ENCODE data around the gene GCNT1.

The GCNT1 gene

DNA sequence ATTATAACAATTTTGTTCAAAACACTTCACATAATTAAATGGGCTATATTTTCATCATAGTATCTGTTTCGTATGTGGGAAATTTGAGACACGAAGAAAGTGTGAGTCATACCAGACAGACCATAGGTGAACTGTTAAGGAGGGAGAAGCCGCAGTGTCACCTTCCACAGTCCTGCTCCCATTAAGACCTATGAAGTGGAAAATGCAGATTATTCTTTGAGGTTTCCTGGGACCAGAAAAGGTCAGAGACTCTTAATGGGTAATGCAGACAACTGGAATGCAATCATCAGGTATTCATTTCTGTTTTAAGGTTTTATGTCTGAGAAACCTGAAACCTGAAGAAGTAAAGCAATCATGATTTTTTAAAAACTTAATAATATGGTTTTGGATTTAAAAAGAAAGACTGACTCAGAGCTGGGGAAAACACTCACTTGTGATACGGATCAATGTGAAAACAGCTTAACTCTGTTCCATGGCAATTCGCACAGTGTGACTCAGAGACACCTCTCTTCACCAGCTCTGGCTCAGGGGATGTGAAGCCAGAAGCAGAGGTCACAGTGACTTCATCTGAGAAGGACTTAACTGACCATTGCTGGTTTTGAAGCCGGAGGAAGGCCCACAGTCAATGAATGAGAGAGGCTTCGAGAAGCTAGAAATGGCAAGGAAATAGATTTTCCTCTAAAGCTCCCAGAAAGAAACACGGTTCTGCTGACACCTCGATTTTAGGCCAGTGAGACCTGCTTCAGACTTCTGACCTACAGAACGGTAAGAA, 17.2 kb upstream of the GCNT1 start:
- DNase-seq, result no peak
- Histone ChIP-seq H3K9me3 (ENCODE audit: control insufficient read depth, low read length) (no peaks in the 10 kb centered on the region), H3K27ac (ENCODE audit: insufficient read depth, low read length, poor library complexity, severe bottlenecking) (no peak overlapping the region), H3K36me3 (ENCODE audit: control insufficient read depth, insufficient read depth, low read length) (no peaks in the 10 kb centered on the region), H3K4me1 (ENCODE audit: control insufficient read depth, insufficient read depth, low read length, poor library complexity, severe bottlenecking) (no peaks in the 10 kb centered on the region), H3K27me3 (replicated peaks; ENCODE audit: control insufficient read depth, insufficient read depth, low read length, poor library complexity, severe bottlenecking) (no peaks in the 10 kb centered on the region), H3K4me3 (ENCODE audit: insufficient read depth, low read depth, low read length, poor library complexity, severe bottlenecking) (no peak overlapping the region)

DNA sequence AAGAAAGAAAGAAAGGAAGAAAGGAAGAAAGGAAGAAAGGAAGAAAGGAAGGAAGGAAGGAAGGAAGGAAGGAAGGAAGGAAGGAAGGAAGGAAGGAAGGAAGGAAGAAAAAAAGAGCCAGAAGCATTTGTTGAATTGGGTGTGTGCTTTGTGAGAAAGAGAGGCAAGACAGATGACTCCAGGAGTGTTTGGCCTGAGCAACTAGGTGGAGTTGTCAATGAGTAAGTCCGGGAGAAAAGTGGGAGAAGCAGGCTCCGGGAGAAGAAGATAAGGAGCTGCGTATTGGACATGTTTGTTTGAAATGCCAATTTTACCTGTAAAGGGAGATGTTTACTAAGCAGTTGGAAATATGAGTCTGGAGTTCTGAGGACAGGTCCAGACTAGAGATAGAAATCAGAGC, 15.1 kb upstream of the GCNT1 start:
- H3K9me3 ChIP-seq (ENCODE audit: control insufficient read depth, low read length), result no peaks in the 10 kb centered on the region
- DNase-seq, result no peak
- no peak overlapping the region for H3K4me3 ChIP-seq (ENCODE audit: insufficient read depth, low read depth, low read length, poor library complexity, severe bottlenecking)
- no peaks in the 10 kb centered on the region for H3K27me3 ChIP-seq (replicated peaks; ENCODE audit: control insufficient read depth, insufficient read depth, low read length, poor library complexity, severe bottlenecking)
- H3K36me3 ChIP-seq (ENCODE audit: control insufficient read depth, insufficient read depth, low read length), result no peaks in the 10 kb centered on the region
- no peaks in the 10 kb centered on the region for H3K4me1 ChIP-seq (ENCODE audit: control insufficient read depth, insufficient read depth, low read length, poor library complexity, severe bottlenecking)
- no peak overlapping the region for H3K27ac ChIP-seq (ENCODE audit: insufficient read depth, low read length, poor library complexity, severe bottlenecking)

DNA sequence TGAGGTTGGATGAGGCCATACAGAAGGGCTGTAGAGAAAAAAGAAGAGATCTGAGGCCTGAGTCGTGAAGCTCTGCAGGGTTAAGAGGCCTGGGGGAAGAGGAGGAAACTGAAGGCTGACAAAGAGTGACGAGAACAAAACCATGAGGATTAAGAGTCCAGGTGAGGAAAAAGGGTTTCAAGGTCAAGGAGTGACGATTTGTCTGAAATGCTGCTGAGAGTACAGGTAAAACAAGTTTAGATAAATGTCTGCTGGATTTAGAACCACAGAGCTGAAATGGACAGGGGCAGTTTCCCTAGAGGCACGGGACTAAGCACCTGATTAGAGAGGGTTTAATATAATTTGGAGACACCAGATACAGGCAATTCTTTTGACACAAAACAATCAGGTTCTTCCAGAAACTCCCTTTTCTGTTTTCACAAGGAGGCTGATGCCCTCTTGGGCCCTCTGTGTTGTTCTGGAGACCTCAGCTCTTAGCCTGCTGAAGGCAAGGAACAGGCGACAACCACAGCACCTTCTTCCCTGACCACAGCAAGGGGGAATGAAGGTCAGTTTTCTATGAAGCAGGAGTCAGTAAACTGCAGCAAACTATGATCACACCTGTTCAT, 14.6 kb upstream of the GCNT1 start:
- H3K4me3 ChIP-seq (ENCODE audit: insufficient read depth, low read depth, low read length, poor library complexity, severe bottlenecking), result no peak overlapping the region
- H3K9me3 ChIP-seq (ENCODE audit: control insufficient read depth, low read length), result no peaks in the 10 kb centered on the region
- H3K27me3 ChIP-seq (replicated peaks; ENCODE audit: control insufficient read depth, insufficient read depth, low read length, poor library complexity, severe bottlenecking), result no peaks in the 10 kb centered on the region
- no peak overlapping the region for H3K27ac ChIP-seq (ENCODE audit: insufficient read depth, low read length, poor library complexity, severe bottlenecking)
- no peak for DNase-seq
- no peaks in the 10 kb centered on the region for H3K4me1 ChIP-seq (ENCODE audit: control insufficient read depth, insufficient read depth, low read length, poor library complexity, severe bottlenecking)
- no peaks in the 10 kb centered on the region for H3K36me3 ChIP-seq (ENCODE audit: control insufficient read depth, insufficient read depth, low read length)

DNA sequence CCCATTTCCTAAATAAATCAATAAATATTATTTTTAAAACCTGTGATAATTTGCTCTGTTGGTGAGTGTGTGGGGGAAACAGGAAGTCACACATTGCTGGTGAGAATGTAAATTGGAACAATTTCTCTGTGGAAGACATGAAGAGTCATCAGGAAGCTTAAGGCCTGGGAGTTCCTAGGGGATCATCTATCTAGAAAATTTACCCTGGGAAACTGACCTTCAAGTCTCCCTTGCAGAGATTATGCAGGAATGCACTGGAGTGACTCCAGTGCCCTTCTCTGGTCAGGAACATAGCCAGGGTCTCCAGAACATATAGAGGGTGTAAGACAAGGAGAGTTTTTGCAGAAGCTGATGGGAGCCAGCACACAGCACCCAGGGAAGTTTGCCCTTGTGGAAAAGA, 13.0 kb upstream of the GCNT1 start:
- no peaks in the 10 kb centered on the region for H3K4me1 ChIP-seq (ENCODE audit: control insufficient read depth, insufficient read depth, low read length, poor library complexity, severe bottlenecking)
- DNase-seq, result no peak

DNA sequence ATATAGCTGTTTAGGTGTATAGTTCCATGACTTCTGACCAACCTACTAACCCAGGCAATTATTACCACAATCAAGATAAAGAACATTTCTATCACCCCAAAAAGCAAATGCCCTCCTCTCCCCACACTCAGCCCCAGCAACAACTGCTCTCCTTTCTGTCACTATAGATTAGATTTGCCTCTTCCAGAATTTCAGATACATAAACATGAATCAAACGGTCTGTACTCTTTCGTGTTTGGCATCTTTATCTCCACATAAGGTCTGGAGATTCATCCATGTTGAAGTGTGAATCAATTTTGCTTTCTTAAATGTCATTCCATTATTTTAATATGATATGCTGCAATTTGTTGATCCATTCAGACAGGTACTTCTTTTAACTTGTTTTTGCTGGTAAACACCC, 10.5 kb upstream of the GCNT1 start:
- Histone ChIP-seq H3K9me3 (ENCODE audit: control insufficient read depth, low read length) (no peaks in the 10 kb centered on the region), H3K4me3 (ENCODE audit: insufficient read depth, low read depth, low read length, poor library complexity, severe bottlenecking) (no peak overlapping the region), H3K4me1 (ENCODE audit: control insufficient read depth, insufficient read depth, low read length, poor library complexity, severe bottlenecking) (no peaks in the 10 kb centered on the region), H3K27ac (ENCODE audit: insufficient read depth, low read length, poor library complexity, severe bottlenecking) (no peak overlapping the region), H3K27me3 (replicated peaks; ENCODE audit: control insufficient read depth, insufficient read depth, low read length, poor library complexity, severe bottlenecking) (no peaks in the 10 kb centered on the region), H3K36me3 (ENCODE audit: control insufficient read depth, insufficient read depth, low read length) (no peaks in the 10 kb centered on the region)
- no peak for DNase-seq

More for the DNA sequence above, 13.0 kb upstream of the GCNT1 start:
- H3K4me3 ChIP-seq (ENCODE audit: insufficient read depth, low read depth, low read length, poor library complexity, severe bottlenecking), result no peak overlapping the region
- no peaks in the 10 kb centered on the region for H3K27me3 ChIP-seq (replicated peaks; ENCODE audit: control insufficient read depth, insufficient read depth, low read length, poor library complexity, severe bottlenecking)
- no peaks in the 10 kb centered on the region for H3K9me3 ChIP-seq (ENCODE audit: control insufficient read depth, low read length)
- no peak overlapping the region for H3K27ac ChIP-seq (ENCODE audit: insufficient read depth, low read length, poor library complexity, severe bottlenecking)
- H3K36me3 ChIP-seq (ENCODE audit: control insufficient read depth, insufficient read depth, low read length), result no peaks in the 10 kb centered on the region

DNA sequence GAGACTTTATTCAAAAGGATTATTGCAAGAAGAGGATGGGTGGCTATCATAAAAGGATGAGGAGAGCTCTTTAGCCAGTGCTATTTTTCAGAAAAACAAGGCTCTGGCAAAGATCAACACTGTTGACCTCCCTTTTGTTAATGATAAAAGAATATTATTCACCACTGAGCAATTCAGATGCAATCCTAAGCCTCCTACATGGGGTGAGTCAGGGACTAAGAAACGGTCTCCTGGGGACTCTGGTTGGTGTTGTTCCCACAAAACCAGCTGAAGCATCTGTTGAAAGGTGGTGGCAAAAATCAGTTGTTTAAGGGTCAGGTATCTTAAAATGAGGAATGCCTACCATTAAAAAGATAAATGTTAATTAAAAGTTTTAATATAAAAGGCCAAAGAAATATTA, 7.7 kb upstream of the GCNT1 start:
- H3K27ac ChIP-seq (ENCODE audit: insufficient read depth, low read length, poor library complexity, severe bottlenecking), result no peak overlapping the region
- no peaks in the 10 kb centered on the region for H3K9me3 ChIP-seq (ENCODE audit: control insufficient read depth, low read length)
- H3K4me3 ChIP-seq (ENCODE audit: insufficient read depth, low read depth, low read length, poor library complexity, severe bottlenecking), result no peak overlapping the region
- peaks cover 3% of the 10 kb centered on the region for H3K4me1 ChIP-seq (ENCODE audit: control insufficient read depth, insufficient read depth, low read length, poor library complexity, severe bottlenecking)
- no peaks in the 10 kb centered on the region for H3K36me3 ChIP-seq (ENCODE audit: control insufficient read depth, insufficient read depth, low read length)
- no peaks in the 10 kb centered on the region for H3K27me3 ChIP-seq (replicated peaks; ENCODE audit: control insufficient read depth, insufficient read depth, low read length, poor library complexity, severe bottlenecking)
- no peak for DNase-seq

DNA sequence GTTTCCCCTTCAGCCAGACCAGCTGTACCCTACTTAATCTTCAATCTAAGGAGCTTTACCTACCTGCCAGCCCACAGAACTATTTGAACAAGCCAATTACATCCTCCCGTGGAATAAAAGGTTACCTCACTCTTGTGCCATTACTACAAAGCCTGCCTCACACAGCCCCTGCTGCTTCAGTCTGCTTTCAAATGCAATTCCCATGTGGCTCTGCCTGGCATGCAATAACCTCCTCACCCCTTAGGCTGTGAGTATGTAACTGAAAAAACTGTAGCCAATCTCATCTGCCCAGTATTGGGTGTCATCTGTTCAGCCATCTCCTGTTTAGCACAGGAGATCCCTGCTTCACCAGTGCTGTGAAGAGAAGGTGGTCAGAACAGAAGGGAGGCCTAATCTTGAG, 6.1 kb upstream of the GCNT1 start:
- no peak overlapping the region for H3K4me3 ChIP-seq (ENCODE audit: insufficient read depth, low read depth, low read length, poor library complexity, severe bottlenecking)
- no peaks in the 10 kb centered on the region for H3K36me3 ChIP-seq (ENCODE audit: control insufficient read depth, insufficient read depth, low read length)
- no peak overlapping the region for H3K27ac ChIP-seq (ENCODE audit: insufficient read depth, low read length, poor library complexity, severe bottlenecking)
- peaks cover 3% of the 10 kb centered on the region for H3K4me1 ChIP-seq (ENCODE audit: control insufficient read depth, insufficient read depth, low read length, poor library complexity, severe bottlenecking)
- DNase-seq, result no peak
- no peaks in the 10 kb centered on the region for H3K9me3 ChIP-seq (ENCODE audit: control insufficient read depth, low read length)
- H3K27me3 ChIP-seq (replicated peaks; ENCODE audit: control insufficient read depth, insufficient read depth, low read length, poor library complexity, severe bottlenecking), result no peaks in the 10 kb centered on the region

DNA sequence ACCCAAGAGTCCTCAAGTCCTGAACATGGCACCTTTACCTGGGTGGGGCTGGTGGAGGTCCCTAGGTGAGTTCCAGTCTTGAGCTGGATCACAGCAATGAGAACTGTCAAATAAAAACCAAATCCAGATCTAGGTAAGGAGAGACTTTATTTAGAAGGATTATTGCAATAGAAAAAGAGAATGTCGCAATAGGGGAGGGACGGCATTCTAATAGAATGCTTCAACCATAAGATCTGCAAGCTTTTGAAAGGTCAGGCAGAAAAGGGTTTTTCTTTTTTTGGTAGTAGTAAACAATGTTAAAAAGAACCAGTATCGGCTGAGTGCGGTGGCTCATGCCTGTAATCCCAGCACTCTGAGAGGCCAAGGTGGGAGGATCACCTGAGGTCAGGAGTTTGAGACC, 5.2 kb upstream of the GCNT1 start:
- Histone ChIP-seq H3K9me3 (ENCODE audit: control insufficient read depth, low read length) (no peaks in the 10 kb centered on the region), H3K27ac (ENCODE audit: insufficient read depth, low read length, poor library complexity, severe bottlenecking) (no peak overlapping the region), H3K4me1 (ENCODE audit: control insufficient read depth, insufficient read depth, low read length, poor library complexity, severe bottlenecking) (peaks cover 3% of the 10 kb centered on the region), H3K36me3 (ENCODE audit: control insufficient read depth, insufficient read depth, low read length) (no peaks in the 10 kb centered on the region), H3K4me3 (ENCODE audit: insufficient read depth, low read depth, low read length, poor library complexity, severe bottlenecking) (no peak overlapping the region), H3K27me3 (replicated peaks; ENCODE audit: control insufficient read depth, insufficient read depth, low read length, poor library complexity, severe bottlenecking) (no peaks in the 10 kb centered on the region)
- DNase-seq, result no peak

DNA sequence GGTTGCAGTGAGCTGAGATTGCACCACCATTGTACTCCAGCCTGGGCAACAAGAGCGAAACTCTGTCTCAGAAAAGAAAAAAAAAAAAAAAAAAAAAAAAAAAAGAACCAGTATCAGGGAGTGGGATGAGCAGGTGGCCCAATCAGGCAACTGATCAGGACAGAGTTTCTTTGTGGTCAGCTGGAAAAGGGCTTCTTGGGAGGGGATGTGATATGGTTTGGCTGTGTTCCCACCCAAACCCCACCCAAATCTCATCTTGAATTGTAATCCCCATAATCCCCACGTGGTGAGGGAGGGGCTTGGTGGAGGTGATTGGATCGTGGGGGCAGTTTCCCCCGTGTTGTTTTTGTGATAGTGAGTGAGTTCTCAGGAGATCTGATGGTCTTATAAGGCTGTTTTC, 4.7 kb upstream of the GCNT1 start:
- Histone ChIP-seq H3K4me1 (ENCODE audit: control insufficient read depth, insufficient read depth, low read length, poor library complexity, severe bottlenecking) (peaks cover 3% of the 10 kb centered on the region), H3K4me3 (ENCODE audit: insufficient read depth, low read depth, low read length, poor library complexity, severe bottlenecking) (no peak overlapping the region), H3K36me3 (ENCODE audit: control insufficient read depth, insufficient read depth, low read length) (no peaks in the 10 kb centered on the region), H3K9me3 (ENCODE audit: control insufficient read depth, low read length) (no peaks in the 10 kb centered on the region), H3K27me3 (replicated peaks; ENCODE audit: control insufficient read depth, insufficient read depth, low read length, poor library complexity, severe bottlenecking) (no peaks in the 10 kb centered on the region), H3K27ac (ENCODE audit: insufficient read depth, low read length, poor library complexity, severe bottlenecking) (no peak overlapping the region)
- no peak for DNase-seq

DNA sequence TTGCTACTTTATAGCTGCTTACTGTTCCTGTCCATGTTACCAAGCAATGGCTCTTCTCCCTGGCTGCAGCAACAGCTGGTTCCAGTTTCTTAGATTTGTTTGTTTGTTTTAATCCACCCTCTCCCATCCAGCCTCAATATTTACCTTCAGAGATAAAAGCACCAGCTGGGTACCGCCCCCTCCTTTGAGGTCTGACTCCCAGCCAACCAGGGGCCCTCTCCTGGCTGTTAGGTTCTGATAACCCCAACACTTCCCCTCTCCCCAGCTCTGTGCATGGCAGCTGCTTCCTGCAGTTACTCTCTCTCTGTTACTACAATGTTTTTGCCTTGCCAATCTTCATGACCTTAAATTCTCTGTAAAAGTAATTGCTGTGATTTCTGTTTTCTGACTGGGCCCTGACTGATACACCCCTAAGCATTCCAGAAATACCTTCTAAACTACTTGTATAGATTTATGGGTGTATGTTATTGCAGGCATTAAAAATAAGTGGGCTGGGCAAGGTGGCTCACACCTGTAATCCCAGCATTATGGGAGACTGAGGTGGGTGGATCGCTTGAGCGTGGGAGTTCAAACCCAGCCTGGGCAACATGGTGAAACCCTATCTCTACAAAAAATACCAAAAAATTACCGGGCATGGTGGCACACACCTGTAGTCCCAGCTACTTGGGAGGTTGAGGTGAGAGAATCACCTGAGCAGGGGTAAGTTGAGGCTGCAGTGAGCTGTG, 2.6 kb upstream of the GCNT1 start:
- H3K4me3 ChIP-seq (ENCODE audit: insufficient read depth, low read depth, low read length, poor library complexity, severe bottlenecking), result no peak overlapping the region
- no peaks in the 10 kb centered on the region for H3K36me3 ChIP-seq (ENCODE audit: control insufficient read depth, insufficient read depth, low read length)
- no peak overlapping the region for H3K27ac ChIP-seq (ENCODE audit: insufficient read depth, low read length, poor library complexity, severe bottlenecking)
- peaks cover 10% of the 10 kb centered on the region for H3K4me1 ChIP-seq (ENCODE audit: control insufficient read depth, insufficient read depth, low read length, poor library complexity, severe bottlenecking)
- no peaks in the 10 kb centered on the region for H3K27me3 ChIP-seq (replicated peaks; ENCODE audit: control insufficient read depth, insufficient read depth, low read length, poor library complexity, severe bottlenecking)
- DNase-seq, result peak in 1 of 3 donors; percentile 33
- H3K9me3 ChIP-seq (ENCODE audit: control insufficient read depth, low read length), result no peaks in the 10 kb centered on the region
